DMS79 treated with DMSO at 0.1 percent for 48 hours (cell line): ENCODE measurements around the gene EDN2.

Source experiments
- DNase-seq: peaks from one replicate; lab custom pipeline; 2025; lab: John Stamatoyannopoulos, UW

The EDN2 gene

DNA sequence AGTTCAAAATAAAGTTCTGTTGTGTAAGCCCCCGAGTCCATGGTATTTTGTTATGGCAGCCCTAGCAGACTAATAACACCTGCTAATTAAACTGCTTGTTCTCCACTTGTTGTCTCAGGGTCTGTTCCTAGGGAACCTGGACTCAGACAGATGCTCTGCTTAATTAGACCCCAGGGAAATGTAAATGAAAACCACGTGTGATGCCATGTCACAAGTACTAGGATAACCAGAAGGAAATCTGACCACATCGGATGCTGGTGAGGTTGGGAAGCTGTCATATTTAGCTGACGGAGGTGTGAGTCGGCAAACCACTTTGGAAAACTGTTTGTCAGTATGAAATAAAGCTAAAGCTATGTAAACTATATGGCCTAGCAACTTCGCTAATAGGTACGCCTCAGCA is 19.6 kb downstream of the EDN2 start:
- DNase-seq: no peak

- DNase-seq: no peak
Observed at GRCh38 chr1:41463516-41463915, 21.0 kb downstream of the EDN2 start.

DNA sequence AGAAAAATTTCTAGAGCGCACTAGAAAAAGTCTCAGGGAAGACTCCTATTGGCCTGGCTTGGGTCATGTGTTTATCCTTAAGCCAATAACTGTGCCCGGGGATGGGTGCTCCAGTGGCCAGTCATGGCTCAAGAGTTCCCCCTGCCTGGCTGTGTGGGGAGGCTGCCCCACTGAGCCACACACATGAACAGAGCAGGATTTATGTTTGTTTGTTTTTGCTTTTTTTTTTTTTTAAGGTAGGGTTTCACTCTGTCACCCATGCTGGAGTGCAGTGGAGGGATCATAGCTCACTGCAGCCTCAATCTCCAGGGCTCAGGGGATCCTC is 21.8 kb downstream of the EDN2 start:
- DNase-seq: no peak

GRCh38 chr1:41461790-41462679 is 22.4 kb downstream of the EDN2 start:
- DNase-seq: peak; percentile 58

DNA sequence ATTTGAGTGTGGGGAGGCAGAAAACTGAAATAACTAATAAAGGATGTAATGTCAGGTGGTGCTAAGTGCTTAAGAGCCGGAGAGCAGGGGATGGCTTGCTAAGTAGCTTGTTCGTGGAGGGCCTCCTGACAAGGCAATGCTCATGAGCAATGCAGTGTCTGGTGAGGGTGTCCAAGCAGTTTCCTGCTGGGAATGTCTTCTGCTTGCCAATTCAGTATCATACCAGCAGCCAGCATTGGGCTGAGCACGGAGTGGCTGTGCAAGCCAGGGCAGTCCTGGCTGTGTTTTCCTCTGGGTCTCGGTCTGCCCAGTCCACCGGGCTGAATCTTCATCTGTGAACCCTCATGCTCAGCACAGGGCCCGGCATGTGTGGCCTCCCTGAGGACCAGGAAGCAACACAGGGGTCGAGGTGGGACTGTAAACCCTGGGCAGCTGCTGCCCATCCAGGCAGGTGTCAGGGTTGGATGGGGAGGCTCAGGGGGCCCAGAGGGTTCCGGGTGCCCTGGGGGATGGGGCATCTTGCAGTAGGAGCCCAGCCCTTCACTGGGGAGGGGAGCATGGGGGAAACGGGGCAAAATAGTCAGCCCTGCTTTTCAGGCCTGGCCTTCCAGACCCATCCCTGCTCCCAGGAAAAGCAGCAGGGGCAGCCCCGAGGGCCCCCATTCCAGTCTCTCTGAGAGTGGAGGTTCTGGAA is 27.5 kb downstream of the EDN2 start:
- no peak for DNase-seq

- DNase-seq: no peak
Observed at GRCh38 chr1:41455479-41456332, 28.8 kb downstream of the EDN2 start.

DNA sequence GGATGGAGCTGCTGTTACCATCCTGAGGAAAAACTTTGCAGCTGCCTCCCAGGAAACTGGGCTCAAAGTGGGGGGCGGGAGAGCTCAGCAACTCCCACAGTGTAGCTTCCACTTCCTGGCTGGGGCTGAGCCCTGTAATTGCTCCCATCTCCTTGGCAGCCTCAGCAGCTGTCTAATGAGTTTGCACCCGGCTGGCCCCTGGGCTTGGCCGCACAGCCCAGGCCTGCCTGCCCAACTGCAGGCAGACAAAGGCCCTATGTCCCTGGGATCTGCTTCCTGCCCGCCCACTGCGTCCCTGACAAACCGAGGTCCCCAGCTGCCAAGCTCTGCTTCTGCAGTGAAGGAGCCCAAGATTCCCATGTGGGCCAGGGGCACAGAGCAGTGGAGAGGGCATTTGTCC is 30.1 kb downstream of the EDN2 start:
- DNase-seq: no peak

DNA sequence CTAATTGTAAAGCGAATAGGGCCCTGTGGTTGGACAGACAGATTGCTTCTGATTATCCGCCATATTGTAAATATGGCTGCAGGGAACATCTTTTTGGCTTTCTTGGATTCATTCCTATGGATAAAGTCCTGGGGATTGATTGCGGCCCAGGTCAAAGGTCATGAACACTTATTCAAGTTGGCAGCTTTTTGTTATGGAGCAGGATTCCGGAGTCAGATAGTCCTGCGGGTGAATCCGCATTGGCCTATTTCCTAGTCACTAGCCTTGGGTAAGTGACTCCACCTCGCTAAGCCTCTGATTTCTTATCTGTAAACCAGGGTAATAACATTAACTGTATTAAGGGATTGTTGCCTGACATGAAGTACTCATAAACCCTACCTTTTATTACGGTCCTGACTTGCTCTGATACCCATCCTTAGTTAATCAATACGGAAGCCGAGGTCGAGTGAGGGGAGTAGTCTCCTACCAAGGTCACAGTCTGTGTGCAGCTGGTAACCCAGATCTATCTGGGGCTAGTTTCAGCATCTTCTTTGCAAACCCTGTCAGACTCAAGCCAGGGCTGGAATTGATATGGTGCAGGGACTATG is 31.7 kb downstream of the EDN2 start:
- DNase-seq: no peak

DNA sequence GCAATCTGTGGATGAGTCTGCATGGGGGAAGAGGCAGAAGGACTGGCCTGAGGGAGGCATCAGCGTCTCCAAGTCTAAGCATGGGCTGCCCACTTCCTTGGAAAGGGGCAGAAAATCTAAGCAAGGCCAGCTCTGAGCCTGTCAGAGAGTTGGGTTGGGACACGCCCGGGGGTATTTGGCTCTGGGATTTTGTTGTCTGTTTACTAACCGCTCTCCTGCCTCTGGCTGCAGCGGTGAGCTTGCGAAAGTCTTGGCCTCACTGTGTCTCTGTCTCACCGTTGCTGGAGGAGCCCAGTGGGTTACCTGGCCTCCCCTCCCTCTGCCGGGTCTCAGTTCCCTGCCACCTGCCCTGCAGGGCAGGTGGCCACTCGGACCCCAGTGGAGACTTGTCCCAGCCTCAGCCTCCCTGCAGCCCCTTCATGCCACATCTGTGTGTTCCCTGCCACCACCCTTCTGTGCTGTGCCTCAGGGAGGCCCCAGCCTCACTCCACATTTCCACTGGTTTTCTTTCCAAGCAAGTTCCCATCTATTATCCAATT is 33.7 kb downstream of the EDN2 start:
- DNase-seq: no peak

DNA sequence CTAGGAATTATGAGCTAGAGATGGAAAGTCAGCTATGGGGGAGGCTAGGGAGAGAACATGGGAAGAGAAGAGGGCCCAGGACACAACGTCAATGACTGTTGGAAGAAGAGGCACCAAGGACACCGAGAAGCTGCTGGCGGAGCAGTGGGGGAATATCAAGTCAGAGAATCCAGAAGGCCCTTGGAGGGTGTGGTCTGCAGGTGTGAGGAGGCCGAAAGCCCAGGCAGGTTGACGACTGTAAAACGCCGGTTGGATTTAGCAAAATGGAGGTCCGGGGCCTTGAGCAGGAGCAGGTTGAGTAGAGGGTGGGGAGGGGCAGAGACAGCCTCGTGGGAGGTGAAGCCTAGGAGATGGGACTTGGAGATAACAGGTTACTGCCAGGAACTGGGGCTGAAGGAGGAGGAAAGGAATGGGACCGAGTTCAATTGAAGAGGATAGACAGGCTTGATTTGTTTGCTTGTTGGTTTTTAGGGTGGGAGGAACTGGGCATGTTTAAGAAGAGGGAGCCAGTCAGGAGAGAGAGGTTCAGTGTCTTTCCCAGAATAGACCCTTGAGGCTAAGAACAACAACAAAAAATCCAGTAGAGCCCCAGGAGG is 35.1 kb downstream of the EDN2 start:
- DNase-seq: peak; percentile 50

DNA sequence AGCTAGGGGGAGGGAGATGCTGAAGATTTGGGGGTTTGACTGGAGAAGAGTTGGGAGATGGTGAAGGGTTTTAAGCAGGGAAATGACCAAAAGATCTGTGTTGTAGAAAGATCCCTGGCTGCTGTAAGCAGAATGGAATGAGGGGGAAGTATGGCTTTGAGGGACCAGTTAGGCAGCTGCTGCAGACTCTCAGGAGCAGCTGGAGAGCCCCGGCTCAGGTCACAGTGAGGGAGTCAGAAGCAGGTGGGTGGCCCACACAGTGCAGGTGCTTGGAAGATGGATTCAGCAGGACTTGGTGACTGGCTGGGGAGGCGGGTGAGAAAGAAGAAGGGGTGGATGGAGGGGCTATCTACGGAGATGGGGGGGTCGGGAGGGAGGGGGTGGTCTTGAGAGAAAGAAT is 35.7 kb downstream of the EDN2 start:
- peak; percentile 78 for DNase-seq

DNA sequence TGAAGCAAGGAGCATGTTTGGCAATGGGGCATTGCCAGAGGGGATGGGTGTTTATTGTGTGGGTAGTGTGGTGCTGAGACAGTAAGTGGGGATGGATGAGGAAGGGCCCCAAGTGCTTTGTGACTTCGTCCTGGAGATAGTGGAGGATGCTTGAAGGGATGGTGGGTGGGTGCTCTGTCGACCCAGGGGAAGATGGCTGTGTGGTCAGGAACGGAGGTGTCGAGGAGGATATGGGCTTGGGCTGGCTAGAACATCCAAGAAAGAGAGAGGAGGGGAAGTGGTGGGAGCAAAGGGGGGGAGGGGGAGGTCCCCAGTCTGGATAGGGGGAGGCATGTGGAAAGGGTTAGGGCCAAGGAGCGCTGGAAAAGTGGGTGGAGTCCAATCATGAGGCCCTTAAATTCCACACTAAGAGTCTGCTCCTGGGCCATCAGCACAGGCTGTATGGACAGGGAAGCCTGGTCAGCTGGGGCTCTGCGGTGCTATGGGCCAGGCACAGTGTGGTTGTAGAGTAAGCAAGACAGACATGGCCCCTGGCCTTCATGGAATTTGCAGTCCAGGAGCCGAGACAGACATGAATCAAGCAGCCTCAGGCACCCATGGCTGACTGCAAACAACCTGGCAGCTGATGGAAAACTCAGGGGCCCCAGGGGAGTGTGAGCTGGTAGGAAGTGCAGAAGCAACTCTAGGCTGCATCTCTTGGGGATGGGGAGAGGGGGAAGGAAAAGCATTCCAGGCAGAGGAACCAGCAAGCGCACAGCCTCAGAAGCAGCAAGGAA is 36.3 kb downstream of the EDN2 start:
- DNase-seq: peak; percentile 70

- DNase-seq: no peak
Observed at GRCh38 chr1:41446851-41447610, 37.5 kb downstream of the EDN2 start.

DNA sequence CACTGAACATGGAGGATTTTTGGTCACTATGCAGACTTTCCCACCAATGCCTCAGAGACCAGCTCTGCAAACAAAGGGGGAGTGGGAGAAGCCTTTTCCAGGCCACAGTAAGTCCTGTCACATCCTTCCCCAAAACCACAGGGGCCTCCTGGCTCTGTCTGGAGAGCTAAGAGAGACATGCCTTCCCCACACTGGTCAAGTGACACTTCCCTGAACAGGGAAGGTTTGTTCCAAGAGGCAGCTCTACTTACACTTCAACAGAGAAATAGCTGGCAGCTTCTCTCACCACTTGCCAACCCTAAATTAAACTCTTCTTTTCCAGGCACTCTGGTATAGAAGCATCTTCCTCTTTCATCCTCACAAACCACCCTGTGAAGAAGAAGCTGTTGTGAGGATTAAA is 39.7 kb downstream of the EDN2 start:
- DNase-seq: peak; percentile 34

DNA sequence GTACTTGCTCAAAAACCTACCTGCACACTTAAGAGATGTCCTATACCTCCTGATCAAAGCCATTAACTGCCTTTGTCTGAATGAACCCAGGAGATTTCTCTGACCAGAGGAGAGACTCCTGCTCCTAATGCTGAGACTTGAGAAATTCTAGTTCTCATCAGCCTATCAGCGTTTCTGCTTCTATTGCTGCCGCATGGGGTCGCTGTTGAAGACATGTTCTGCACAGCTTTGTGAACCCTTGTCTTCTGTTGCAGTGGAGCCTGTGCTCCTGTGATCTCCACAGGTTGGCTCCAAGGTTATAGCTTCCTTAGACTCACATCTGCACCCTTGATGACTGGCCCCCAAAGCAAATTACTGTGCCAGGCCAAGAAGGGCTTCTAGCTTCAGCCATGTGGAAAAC is 40.2 kb downstream of the EDN2 start:
- DNase-seq: no peak

DNA sequence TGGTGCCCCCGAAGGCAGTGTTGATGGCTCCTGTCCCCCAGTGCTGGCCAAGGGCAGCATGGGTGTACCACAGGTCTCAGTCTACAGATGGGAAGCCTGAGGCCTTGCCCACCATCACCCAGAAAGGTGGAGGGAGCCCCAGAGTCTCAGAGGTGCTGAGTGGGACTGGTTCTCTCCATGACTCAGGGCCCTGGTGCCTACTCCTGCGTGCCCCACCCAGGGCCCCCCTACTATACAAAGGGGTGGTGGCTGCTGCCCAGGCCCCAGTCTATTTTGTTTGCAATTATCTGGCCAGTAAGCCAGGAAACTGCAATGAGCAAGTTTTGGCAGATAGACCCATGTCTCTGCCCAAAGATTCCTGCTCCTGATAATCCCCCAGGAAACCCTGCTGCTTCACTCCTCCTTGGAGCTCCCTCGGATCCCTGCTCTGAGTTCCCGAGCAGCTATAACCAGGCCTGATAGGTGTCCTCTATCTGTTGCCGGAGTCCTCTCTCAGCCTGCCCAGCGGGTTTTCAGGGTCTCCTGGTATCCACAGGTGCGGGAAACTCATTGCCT is 41.7 kb downstream of the EDN2 start:
- no peak for DNase-seq

DNA sequence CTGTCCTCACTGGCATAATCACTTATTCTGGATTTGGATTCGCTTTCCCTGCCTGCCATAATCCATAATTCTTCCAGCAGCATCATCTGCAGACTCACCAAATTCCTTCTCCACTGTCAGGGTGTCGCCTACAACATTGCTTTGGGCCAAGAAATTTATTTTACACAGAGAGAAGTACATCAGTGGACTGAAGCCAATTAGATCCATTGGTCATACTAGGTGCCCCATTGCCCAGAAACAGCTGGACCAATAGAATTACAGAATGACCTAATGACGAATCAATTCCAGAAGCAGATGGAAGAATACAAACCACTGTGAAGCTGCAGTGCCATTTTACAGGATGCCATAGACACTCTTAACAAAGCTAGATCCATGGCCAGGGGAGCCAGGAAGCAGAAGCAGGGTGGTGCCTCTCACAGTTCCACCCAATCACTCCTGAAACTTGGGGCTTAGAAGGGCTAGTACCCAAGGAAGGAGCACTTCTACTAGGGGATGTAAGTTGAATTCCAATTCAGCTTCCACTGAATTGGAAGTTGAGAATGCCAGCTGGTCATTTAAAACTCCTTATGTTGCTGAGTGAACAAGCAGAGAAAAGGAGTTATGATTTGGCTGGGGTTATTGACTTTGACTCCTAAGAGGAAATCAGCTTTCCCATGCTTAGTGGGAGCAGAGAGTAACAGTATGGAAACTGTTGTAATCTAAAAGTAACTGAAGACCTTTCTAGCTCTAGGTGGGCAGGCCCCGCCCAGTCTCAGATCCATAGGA is 44.0 kb downstream of the EDN2 start:
- DNase-seq: peak; percentile 42

GRCh38 chr1:41439234-41439633 is 45.2 kb downstream of the EDN2 start:
- peak; percentile 96 for DNase-seq

DNA sequence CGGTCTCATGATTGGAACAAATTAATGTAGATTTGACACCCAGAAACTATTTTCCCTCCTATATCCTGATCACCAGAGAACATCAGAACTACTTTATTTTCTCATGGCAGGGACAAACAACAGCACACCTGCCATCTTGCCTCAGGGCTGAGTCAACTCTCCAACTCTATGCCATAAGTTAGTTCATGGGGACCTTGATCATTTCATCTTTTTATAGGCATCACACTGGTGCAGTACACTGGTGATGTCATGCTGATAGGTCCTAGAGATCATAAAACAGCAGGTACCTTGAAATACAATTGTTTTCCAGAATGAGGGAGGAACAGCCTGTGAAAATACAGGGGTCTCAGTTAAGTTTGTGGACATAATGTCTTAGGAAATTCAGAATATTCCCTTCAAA is 45.8 kb downstream of the EDN2 start:
- DNase-seq: peak; percentile 88
